GM12878 (cell line): ENCODE results near the gene IMMT. TPM values are rescaled to one million over a fixed set of nuclear protein-coding genes. Genes with fewer than 3 reads are reported as not detected.

ENCODE experiments used
- CBX3 ChIP-seq: fragments of 200-600 bp; sonication (generic); IDR thresholded peaks from 2 replicates; pipeline ENCODE4 v1.6.1; 2016; ENCODE audit warnings: low read depth, borderline replicate concordance
- CHD4 ChIP-seq: fragments of 200-600 bp; sonication (generic); IDR thresholded peaks from 2 replicates; pipeline ENCODE4 v1.6.1; 2016; ENCODE audit warnings: mild to moderate bottlenecking
- CREB1 ChIP-seq: IDR thresholded peaks from 2 replicates; pipeline ENCODE4 v1.6.1; 2012; ENCODE audit warnings: low read depth, mild to moderate bottlenecking, inconsistent platforms
- CTCF ChIP-seq, 3 experiments: IDR thresholded peaks in 2 of 3; conservative IDR thresholded peaks in 1 of 3; 2 replicates each; pipeline ENCODE4 v1.5.1; 2011; ENCODE audit warnings: low read depth in 3 of 3, low read length in 3 of 3, mild to moderate bottlenecking in 3 of 3, control low read depth in 2 of 3, moderate library complexity in 2 of 3, inconsistent platforms in 1 of 3, mixed read lengths in 1 of 3; ENCODE audit not compliant: control insufficient read depth in 2 of 3, insufficient read depth in 1 of 3; ENCODE audit errors: extremely low read depth in 1 of 3
- ESRRA ChIP-seq: IDR thresholded peaks from 2 replicates; pipeline ENCODE4 v1.6.1; 2012; ENCODE audit warnings: mild to moderate bottlenecking, low read length, improper control_type of control experiment
- FOS ChIP-seq: IDR thresholded peaks from 3 replicates; pipeline ENCODE4 v1.6.1; 2011; ENCODE audit warnings: borderline replicate concordance; ENCODE audit not compliant: insufficient read length; ENCODE audit errors: extremely low read depth
- HDGF ChIP-seq: fragments of 450-650 bp; IDR thresholded peaks from 2 replicates; pipeline ENCODE4 v1.6.1; 2016; ENCODE audit warnings: antibody characterized with exemption
- IKZF2 ChIP-seq, 2 experiments: fragments of 450-650 bp; IDR thresholded peaks; 2 replicates each; pipeline ENCODE4 v1.6.1; 2017; ENCODE audit warnings: mild to moderate bottlenecking in 2 of 2, moderate library complexity in 2 of 2
- IRF5 ChIP-seq: fragments of 450-650 bp; IDR thresholded peaks from 2 replicates; pipeline ENCODE4 v1.6.1; 2017; ENCODE audit warnings: borderline replicate concordance
- MTA3 ChIP-seq: IDR thresholded peaks from 2 replicates; pipeline ENCODE4 v1.6.1; 2012; ENCODE audit warnings: low read length, inconsistent platforms, borderline replicate concordance
- NFYA ChIP-seq: IDR thresholded peaks from 2 replicates; pipeline ENCODE4 v1.6.1; 2011; ENCODE audit warnings: low read depth, mild to moderate bottlenecking, low read length, improper control_type of control experiment, borderline replicate concordance
- POLR2AphosphoS5 ChIP-seq: IDR thresholded peaks from 2 replicates; pipeline ENCODE4 v1.6.1; 2011; ENCODE audit warnings: mild to moderate bottlenecking, low read length, inconsistent platforms
- RELA ChIP-seq: fragments of 450-650 bp; IDR thresholded peaks from 2 replicates; pipeline ENCODE4 v1.8.0; 2014; ENCODE audit warnings: borderline replicate concordance; ENCODE audit not compliant: partially characterized antibody
- SMC3 ChIP-seq: IDR thresholded peaks from 2 replicates; pipeline ENCODE4 v1.6.1; 2011; ENCODE audit warnings: low read length, improper control_type of control experiment, borderline replicate concordance
- SP1 ChIP-seq: IDR thresholded peaks from one replicate; pipeline ENCODE4 v1.6.1; 2011; ENCODE audit warnings: low read depth, low read length
- SRF ChIP-seq, 2 experiments: IDR thresholded peaks; 2 replicates each; pipeline ENCODE4 v1.6.1; 2011; ENCODE audit warnings: low read depth in 2 of 2, low read length in 2 of 2, mild to moderate bottlenecking in 1 of 2, moderate library complexity in 1 of 2
- TARDBP ChIP-seq: IDR thresholded peaks from 2 replicates; pipeline ENCODE4 v1.6.1; 2016; ENCODE audit warnings: borderline replicate concordance
- ZNF24 ChIP-seq: fragments of 450-650 bp; IDR thresholded peaks from 2 replicates; pipeline ENCODE4 v1.6.1; 2017; ENCODE audit warnings: antibody characterized with exemption, mild to moderate bottlenecking
- ZNF384 ChIP-seq: IDR thresholded peaks from 2 replicates; pipeline ENCODE4 v1.6.1; 2012; ENCODE audit warnings: low read depth, mild to moderate bottlenecking, low read length, improper control_type of control experiment, borderline replicate concordance
- polyA plus RNA-seq, 11 experiments: library from polyadenylated mRNA; depleted of rRNA in 4 of 11; unstranded in 6 of 11; stranded (reverse) in 5 of 11; fragments of >200 nt; fragmentation: Nextera tagmentation in 4 of 11; fragmentation: Illumina TruSeq in 1 of 11; extraction: Ambion mirVana in 4 of 11; extraction: Trizol in 1 of 11; gene quantifications; 1 replicate in 1 of 11; 2 replicates in 10 of 11; pipeline versions ENCODE4 v1.2.1 to v1.2.3, GENCODE V29; 2011 to 2016; ENCODE audit warnings: inconsistent platforms in 2 of 11, missing spikeins in 2 of 11, low read depth in 1 of 11
- total RNA-seq, 4 experiments: library from RNA; depleted of rRNA in 3 of 4; stranded (reverse); fragments of >200 nt in 3 of 4; fragmentation: Illumina TruSeq in 1 of 4; extraction: Trizol in 1 of 4; gene quantifications; 2 replicates each; pipeline versions ENCODE4 v1.2.1 to v1.2.3, GENCODE V29; 2013 to 2021
- TF ChIP-seq, protein P1 (sequence below): fragments of 450-650 bp; IDR thresholded peaks from 2 replicates; pipeline ENCODE4 v1.6.1; 2018; ENCODE audit warnings: mild to moderate bottlenecking, low read depth, moderate library complexity; ENCODE audit not compliant: partially characterized antibody
- TF ChIP-seq, protein P2 (sequence below): fragments of 150-350 bp; IDR thresholded peaks from 2 replicates; pipeline ENCODE4 v1.6.1; 2014; ENCODE audit warnings: mild to moderate bottlenecking, low read depth, low read length
- TF ChIP-seq, protein P3 (sequence below): IDR thresholded peaks from 2 replicates; pipeline ENCODE4 v1.6.1; 2012; ENCODE audit warnings: low read depth, low read length, improper control_type of control experiment

Gene IMMT
- total and polyA plus RNA-seq, 10 of the 15 experiments (the other 5 are each of a cell fraction or from before 2014, with no cell fraction given), result 78.4 to 149 (median 98.7) TPM

GRCh38 chr2:86225581-86225980 is 30.3 kb upstream of the IMMT start (continued):
- TF ChIP-seq FOS (no peak), NFYA (no peak), TARDBP (no peak), SP1 (peak; percentile 10), CHD4 (no peak), ESRRA (no peak), MTA3 (no peak), IRF5 (no peak), SRF (IDR thresholded peaks at IDR 0.05; ENCODE audit: low read depth in 2 of 2, low read length in 2 of 2) (peak; percentile 61 to 82; a peak in 2 of 4 replicates), CREB1 (0 out of 2 replicates have a peak, but pooled peaks have one; percentile 64), CTCF (IDR thresholded peaks at IDR 0.05 in 2 of 3, conservative IDR thresholded peaks at IDR 0.05 in 1 of 3; ENCODE audit: control insufficient read depth in 2 of 3, extremely low read depth in 1 of 3, insufficient read depth in 1 of 3, low read depth in 3 of 3, low read length in 3 of 3) (peak in 2 of 3 experiments; percentile 12 to 13; a peak in 2 of 6 replicates), POLR2AphosphoS5 (no peak), ZNF384 (no peak), CBX3 (no peak), RELA (no peak), HDGF (0 out of 2 replicates have a peak, but pooled peaks have one; percentile 40), SMC3 (0 out of 2 replicates have a peak, but pooled peaks have one; percentile 21), IKZF2 (IDR thresholded peaks at IDR 0.05) (0 out of 4 replicates have a peak, but pooled peaks of 1 of the 2 experiments have one; percentile 3), ZNF24 (no peak)
- TF ChIP-seq, protein P1, sequence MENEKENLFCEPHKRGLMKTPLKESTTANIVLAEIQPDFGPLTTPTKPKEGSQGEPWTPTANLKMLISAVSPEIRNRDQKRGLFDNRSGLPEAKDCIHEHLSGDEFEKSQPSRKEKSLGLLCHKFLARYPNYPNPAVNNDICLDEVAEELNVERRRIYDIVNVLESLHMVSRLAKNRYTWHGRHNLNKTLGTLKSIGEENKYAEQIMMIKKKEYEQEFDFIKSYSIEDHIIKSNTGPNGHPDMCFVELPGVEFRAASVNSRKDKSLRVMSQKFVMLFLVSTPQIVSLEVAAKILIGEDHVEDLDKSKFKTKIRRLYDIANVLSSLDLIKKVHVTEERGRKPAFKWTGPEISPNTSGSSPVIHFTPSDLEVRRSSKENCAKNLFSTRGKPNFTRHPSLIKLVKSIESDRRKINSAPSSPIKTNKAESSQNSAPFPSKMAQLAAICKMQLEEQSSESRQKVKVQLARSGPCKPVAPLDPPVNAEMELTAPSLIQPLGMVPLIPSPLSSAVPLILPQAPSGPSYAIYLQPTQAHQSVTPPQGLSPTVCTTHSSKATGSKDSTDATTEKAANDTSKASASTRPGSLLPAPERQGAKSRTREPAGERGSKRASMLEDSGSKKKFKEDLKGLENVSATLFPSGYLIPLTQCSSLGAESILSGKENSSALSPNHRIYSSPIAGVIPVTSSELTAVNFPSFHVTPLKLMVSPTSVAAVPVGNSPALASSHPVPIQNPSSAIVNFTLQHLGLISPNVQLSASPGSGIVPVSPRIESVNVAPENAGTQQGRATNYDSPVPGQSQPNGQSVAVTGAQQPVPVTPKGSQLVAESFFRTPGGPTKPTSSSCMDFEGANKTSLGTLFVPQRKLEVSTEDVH, result no peak
- TF ChIP-seq, protein P2, sequence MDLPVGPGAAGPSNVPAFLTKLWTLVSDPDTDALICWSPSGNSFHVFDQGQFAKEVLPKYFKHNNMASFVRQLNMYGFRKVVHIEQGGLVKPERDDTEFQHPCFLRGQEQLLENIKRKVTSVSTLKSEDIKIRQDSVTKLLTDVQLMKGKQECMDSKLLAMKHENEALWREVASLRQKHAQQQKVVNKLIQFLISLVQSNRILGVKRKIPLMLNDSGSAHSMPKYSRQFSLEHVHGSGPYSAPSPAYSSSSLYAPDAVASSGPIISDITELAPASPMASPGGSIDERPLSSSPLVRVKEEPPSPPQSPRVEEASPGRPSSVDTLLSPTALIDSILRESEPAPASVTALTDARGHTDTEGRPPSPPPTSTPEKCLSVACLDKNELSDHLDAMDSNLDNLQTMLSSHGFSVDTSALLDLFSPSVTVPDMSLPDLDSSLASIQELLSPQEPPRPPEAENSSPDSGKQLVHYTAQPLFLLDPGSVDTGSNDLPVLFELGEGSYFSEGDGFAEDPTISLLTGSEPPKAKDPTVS, result no peak
- TF ChIP-seq, protein P3, sequence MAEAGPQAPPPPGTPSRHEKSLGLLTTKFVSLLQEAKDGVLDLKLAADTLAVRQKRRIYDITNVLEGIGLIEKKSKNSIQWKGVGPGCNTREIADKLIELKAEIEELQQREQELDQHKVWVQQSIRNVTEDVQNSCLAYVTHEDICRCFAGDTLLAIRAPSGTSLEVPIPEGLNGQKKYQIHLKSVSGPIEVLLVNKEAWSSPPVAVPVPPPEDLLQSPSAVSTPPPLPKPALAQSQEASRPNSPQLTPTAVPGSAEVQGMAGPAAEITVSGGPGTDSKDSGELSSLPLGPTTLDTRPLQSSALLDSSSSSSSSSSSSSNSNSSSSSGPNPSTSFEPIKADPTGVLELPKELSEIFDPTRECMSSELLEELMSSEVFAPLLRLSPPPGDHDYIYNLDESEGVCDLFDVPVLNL, result no peak
